OCI-LY1 (cell line): ENCODE results near the gene ITSN2.

Experiments
- H2AFZ ChIP-seq: fragments of 200-600 bp; sonication (generic), shearing (Covaris generic); 2 replicates; pipeline ENCODE4 v1.6.0; 2014; ENCODE audit warnings: antibody characterized with exemption, mild to moderate bottlenecking, low read length
- H3F3A ChIP-seq: fragments of 200-600 bp; sonication (generic), shearing (Covaris generic); 2 replicates; pipeline ENCODE4 v1.6.0; 2014; ENCODE audit warnings: mild to moderate bottlenecking, antibody characterized with exemption, low read length, moderate library complexity; ENCODE audit not compliant: insufficient read depth
- H3K27ac ChIP-seq: fragments of 200-600 bp; sonication (generic); 2 replicates; pipeline ENCODE4 v1.5.1; 2014; ENCODE audit warnings: low read length, mixed run types, mild to moderate bottlenecking, low read depth; ENCODE audit not compliant: poor library complexity, severe bottlenecking
- H3K27me3 ChIP-seq: fragments of 200-600 bp; sonication (generic); 2 replicates; pipeline ENCODE4 v1.6.0; 2014; ENCODE audit warnings: antibody characterized with exemption, mild to moderate bottlenecking, low read length, moderate library complexity; ENCODE audit not compliant: insufficient read depth
- H3K36me3 ChIP-seq: fragments of 200-600 bp; sonication (generic); 2 replicates; pipeline ENCODE4 v1.6.1; 2014; ENCODE audit warnings: mild to moderate bottlenecking, antibody characterized with exemption, low read length, moderate library complexity, mixed read lengths; ENCODE audit not compliant: insufficient read depth
- H3K4me1 ChIP-seq: fragments of 200-600 bp; sonication (generic); 2 replicates; pipeline ENCODE4 v1.5.1; 2014; ENCODE audit warnings: mild to moderate bottlenecking, low read length, moderate library complexity; ENCODE audit not compliant: insufficient read depth, severe bottlenecking
- H3K4me2 ChIP-seq: fragments of 200-600 bp; sonication (generic), shearing (Covaris generic); 2 replicates; pipeline ENCODE4 v1.6.1; 2014; ENCODE audit warnings: low read length
- H3K4me3 ChIP-seq: fragments of 200-600 bp; sonication (generic); 2 replicates; pipeline ENCODE4 v1.5.1; 2014; ENCODE audit warnings: low read length, low read depth, mild to moderate bottlenecking, mixed read lengths; ENCODE audit not compliant: poor library complexity, severe bottlenecking
- H3K79me2 ChIP-seq: fragments of 200-600 bp; shearing (Covaris generic); 2 replicates; pipeline ENCODE4 v1.6.1; 2016; ENCODE audit warnings: mixed run types, low read length, mixed read lengths; ENCODE audit not compliant: insufficient read depth
- H3K9ac ChIP-seq: fragments of 200-600 bp; sonication (generic), shearing (Covaris generic); 2 replicates; pipeline ENCODE4 v1.6.1; 2014; ENCODE audit warnings: mild to moderate bottlenecking, low read length, mixed read lengths
- H3K9me2 ChIP-seq: fragments of 200-600 bp; sonication (generic), shearing (Covaris generic); 2 replicates; pipeline ENCODE4 v1.6.1; 2014; ENCODE audit warnings: low read depth, mild to moderate bottlenecking, low read length, mixed read lengths
- H3K9me3 ChIP-seq: fragments of 200-600 bp; shearing (Covaris generic); 2 replicates; pipeline ENCODE4 v1.6.1; 2014; ENCODE audit warnings: low read length, mixed read lengths
- H4K20me1 ChIP-seq: fragments of 200-600 bp; sonication (generic), shearing (Covaris generic); 2 replicates; pipeline ENCODE4 v1.6.0; 2016; ENCODE audit warnings: mild to moderate bottlenecking, low read length; ENCODE audit not compliant: insufficient read depth
- CTCF ChIP-seq: fragments of 200-600 bp; sonication (generic), shearing (Covaris generic); IDR thresholded peaks from 2 replicates; pipeline ENCODE4 v1.5.1; 2017; ENCODE audit warnings: mild to moderate bottlenecking, antibody characterized with exemption, low read length, moderate library complexity, mixed read lengths
- EZH2 ChIP-seq: fragments of 200-600 bp; sonication (generic), shearing (Covaris generic); IDR thresholded peaks from 2 replicates; pipeline ENCODE4 v1.8.0; 2017; ENCODE audit warnings: borderline replicate concordance, mixed run types, mild to moderate bottlenecking, antibody characterized with exemption, low read length, moderate library complexity, mixed read lengths

Gene ITSN2

GRCh38 chr2:24404491-24404921 is 44.2 kb upstream of the ITSN2 start:
- no peak overlapping the region for H3K27ac ChIP-seq
- no peaks in the 10 kb centered on the region for H3K27me3 ChIP-seq
- H2AFZ ChIP-seq, result no peak overlapping the region
- H3K9me3 ChIP-seq, result no peaks in the 10 kb centered on the region
- H3K4me3 ChIP-seq, result no peak overlapping the region
- peaks cover 5% of the 10 kb centered on the region for H3K4me1 ChIP-seq
- H3K9ac ChIP-seq, result no peak overlapping the region
- no peak overlapping the region for H3K4me2 ChIP-seq
- no peaks in the 10 kb centered on the region for H3K36me3 ChIP-seq
- TF ChIP-seq CTCF, result no peak
- TF ChIP-seq EZH2, result no peak
- no peaks in the 10 kb centered on the region for H4K20me1 ChIP-seq
- no peaks in the 10 kb centered on the region for H3K9me2 ChIP-seq
- no peaks in the 10 kb centered on the region for H3F3A ChIP-seq
- no peaks in the 10 kb centered on the region for H3K79me2 ChIP-seq

GRCh38 chr2:24403832-24404212 is 43.5 kb upstream of the ITSN2 start:
- Histone ChIP-seq H3K4me1 (peaks cover 5% of the 10 kb centered on the region), H3K27me3 (no peaks in the 10 kb centered on the region), H3K4me2 (no peak overlapping the region)

GRCh38 chr2:24403168-24403831 is 43.0 kb upstream of the ITSN2 start:
- no peak overlapping the region for H3K27ac ChIP-seq
- no peak overlapping the region for H3K4me3 ChIP-seq
- no peaks in the 10 kb centered on the region for H3F3A ChIP-seq
- peaks cover 5% of the 10 kb centered on the region for H3K4me1 ChIP-seq
- no peaks in the 10 kb centered on the region for H4K20me1 ChIP-seq
- H3K79me2 ChIP-seq, result no peaks in the 10 kb centered on the region
- no peaks in the 10 kb centered on the region for H3K9me2 ChIP-seq
- H3K27me3 ChIP-seq, result no peaks in the 10 kb centered on the region
- H3K4me2 ChIP-seq, result no peak overlapping the region
- H3K9ac ChIP-seq, result no peak overlapping the region
- no peak overlapping the region for H2AFZ ChIP-seq
- H3K36me3 ChIP-seq, result no peaks in the 10 kb centered on the region
- TF ChIP-seq CTCF (no peak), EZH2 (no peak)
- no peaks in the 10 kb centered on the region for H3K9me3 ChIP-seq

More at GRCh38 chr2:24403832-24404212, 43.5 kb upstream of the ITSN2 start:
- no peaks in the 10 kb centered on the region for H4K20me1 ChIP-seq
- H3K36me3 ChIP-seq, result no peaks in the 10 kb centered on the region
- no peaks in the 10 kb centered on the region for H3K9me3 ChIP-seq
- no peaks in the 10 kb centered on the region for H3F3A ChIP-seq
- H3K4me3 ChIP-seq, result no peak overlapping the region
- no peak overlapping the region for H3K9ac ChIP-seq
- no peaks in the 10 kb centered on the region for H3K79me2 ChIP-seq
- H3K27ac ChIP-seq, result no peak overlapping the region
- H3K9me2 ChIP-seq, result no peaks in the 10 kb centered on the region
- TF ChIP-seq EZH2 (no peak), CTCF (no peak)
- H2AFZ ChIP-seq, result no peak overlapping the region
